HTERT RPE-1 (cell line): Measurements from ENCODE around the gene EYA3.
"Not testable (repeated sequence)": the region's sequence is repeated elsewhere in the genome, so short reads cannot be mapped to it uniquely, and the experiment has no call there.

Experiments used
- in situ Hi-C: fragments of 300-500 bp; cut with MboI; formaldehyde crosslinking; loops from 4 replicates; pipeline ENCODE4 v1.14.3; 2020; ENCODE audit warnings: low sequenced_read_pairs

The EYA3 gene

GRCh38 chr1:28035420-28035819, 53.0 kb downstream of the EYA3 start:
- in situ Hi-C loops: no loop called here

- in situ Hi-C loops: no loop called here
These were observed 56.1 kb downstream of the EYA3 start for GRCh38 chr1:28032281-28032680.

- in situ Hi-C loops: no loop called here
These were observed 57.2 kb downstream of the EYA3 start for GRCh38 chr1:28031173-28031572.

- in situ Hi-C loops: no loop called here
These were observed 59.3 kb downstream of the EYA3 start for GRCh38 chr1:28028873-28029654.

GRCh38 chr1:28027660-28028059, 60.8 kb downstream of the EYA3 start:
- in situ Hi-C loops: no loop called here

- in situ Hi-C loops: no loop called here
These were observed 61.2 kb downstream of the EYA3 start for GRCh38 chr1:28027238-28027637.

GRCh38 chr1:28026329-28026728, 62.1 kb downstream of the EYA3 start:
- in situ Hi-C loops: no loop called here

- in situ Hi-C loops: no loop called here
These were observed 67.3 kb downstream of the EYA3 start for GRCh38 chr1:28021064-28021463.

- in situ Hi-C loops: no loop called here
These were observed 77.4 kb downstream of the EYA3 start for GRCh38 chr1:28010969-28011368.

- in situ Hi-C loops: not testable (repeated sequence)
These were observed 85.3 kb downstream of the EYA3 start for GRCh38 chr1:28003117-28003516.

GRCh38 chr1:28002600-28002999, 85.8 kb downstream of the EYA3 start:
- in situ Hi-C loops: no loop called here

- in situ Hi-C loops: no loop called here
These were observed 89.4 kb downstream of the EYA3 start for GRCh38 chr1:27999055-27999454.

- in situ Hi-C loops: not testable (repeated sequence)
These were observed 93.9 kb downstream of the EYA3 start for GRCh38 chr1:27994526-27994925.

- in situ Hi-C loops: no loop called here
These were observed 94.3 kb downstream of the EYA3 start for GRCh38 chr1:27994060-27994459.

- in situ Hi-C loops: no loop called here
These were observed 95.2 kb downstream of the EYA3 start for GRCh38 chr1:27993241-27993640.

- in situ Hi-C loops: no loop called here
These were observed 96.1 kb downstream of the EYA3 start for GRCh38 chr1:27992276-27992675.

- in situ Hi-C loops: no loop called here
These were observed 97.4 kb downstream of the EYA3 start for GRCh38 chr1:27990920-27991537.

- in situ Hi-C loops: no loop called here
These were observed 107.3 kb downstream of the EYA3 start for GRCh38 chr1:27981145-27981544.

GRCh38 chr1:27980216-27980845, 108.1 kb downstream of the EYA3 start:
- in situ Hi-C loops: no loop called here

GRCh38 chr1:27979859-27980201, 108.6 kb downstream of the EYA3 start:
- in situ Hi-C loops: no loop called here

- in situ Hi-C loops: no loop called here
These were observed 109.1 kb downstream of the EYA3 start for GRCh38 chr1:27979151-27979858.

GRCh38 chr1:27974417-27974781, 114.0 kb downstream of the EYA3 start:
- in situ Hi-C loops: no loop called here
